Measurements from ENCODE around the gene PHACTR3. TPM values are rescaled to one million over a fixed set of nuclear protein-coding genes. Genes with fewer than 3 reads are reported as not detected.

PHACTR3 gene
- polyA plus RNA-seq, 2 of the 4 experiments (the other 2 are of a cell fraction), result not detected

DNA sequence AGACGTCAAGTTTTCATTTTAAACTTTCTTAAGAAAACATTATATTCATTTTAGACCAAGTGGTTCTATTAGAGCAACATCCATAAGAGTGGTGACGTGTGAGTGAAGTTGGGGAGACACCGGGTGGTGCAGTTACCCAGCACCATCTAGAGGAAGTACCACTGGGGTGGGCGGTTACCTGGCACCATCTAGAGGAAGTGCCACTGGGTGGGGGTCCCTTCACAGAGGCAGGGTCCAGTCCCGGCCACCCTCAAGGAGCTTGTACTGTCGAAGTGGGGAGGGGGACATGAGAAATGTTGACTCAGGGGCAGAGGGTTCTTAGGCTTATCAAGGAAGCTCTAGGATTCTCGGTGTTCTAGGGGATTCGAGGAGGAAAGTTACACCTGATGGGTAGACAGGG, 26.2 kb downstream of the PHACTR3 start:
- H3K4me1 ChIP-seq, result no peaks in the 10 kb centered on the region
- H3K4me3 ChIP-seq, result no peak overlapping the region
- H3K4me2 ChIP-seq, result no peak overlapping the region
- DNase-seq (ENCODE audit: low read depth in 1 of 2, low spot score in 1 of 2), result no peak
- POLR2A ChIA-PET, result no interaction called here
- no peak overlapping the region for H3K27ac ChIP-seq
- 4% methylated on average over 8 of the region's 8 CpGs for WGBS (ENCODE audit: missing lambda C conversion rate)
- no peaks in the 10 kb centered on the region for H3K9me3 ChIP-seq
- no peak for ATAC-seq
- FAIRE-seq, result no peak
- TF ChIP-seq MAZ (IDR thresholded peaks at IDR 0.05; ENCODE audit: borderline replicate concordance, low read depth, low read length) (no peak), SMC3 (IDR thresholded peaks at IDR 0.05) (no peak), HMGXB4 (CRISPR knock-in tag; IDR thresholded peaks at IDR 0.05; ENCODE audit: borderline replicate concordance) (no peak), NPAS2 (CRISPR knock-in tag; IDR thresholded peaks at IDR 0.05; ENCODE audit: borderline replicate concordance) (no peak), CBX8 (IDR thresholded peaks at IDR 0.05) (no peak), NR3C1 (IDR thresholded peaks at IDR 0.05) (no peak), PHF8 (IDR thresholded peaks at IDR 0.05; ENCODE audit: borderline replicate concordance, low read depth) (no peak), HOXB5 (CRISPR knock-in tag; IDR thresholded peaks at IDR 0.05) (no peak), TP53 (CRISPR knock-in tag; IDR thresholded peaks at IDR 0.05) (no peak), HOXB13 (CRISPR knock-in tag; IDR thresholded peaks at IDR 0.05; ENCODE audit: low read depth) (no peak), ZSCAN20 (CRISPR knock-in tag; IDR thresholded peaks at IDR 0.05) (no peak)
- TF ChIP-seq, protein P1, sequence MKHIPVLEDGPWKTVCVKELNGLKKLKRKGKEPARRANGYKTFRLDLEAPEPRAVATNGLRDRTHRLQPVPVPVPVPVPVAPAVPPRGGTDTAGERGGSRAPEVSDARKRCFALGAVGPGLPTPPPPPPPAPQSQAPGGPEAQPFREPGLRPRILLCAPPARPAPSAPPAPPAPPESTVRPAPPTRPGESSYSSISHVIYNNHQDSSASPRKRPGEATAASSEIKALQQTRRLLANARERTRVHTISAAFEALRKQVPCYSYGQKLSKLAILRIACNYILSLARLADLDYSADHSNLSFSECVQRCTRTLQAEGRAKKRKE (CRISPR knock-in tag; IDR thresholded peaks at IDR 0.05; ENCODE audit: low read depth), result no peak
- CTCF ChIA-PET, result no interaction called here

- CTCF ChIA-PET, result interaction anchor here (0.6 to 1.0 kb wide), 3 partner anchors 60 to 117 kb away, joined by 3 read pairs; no protein-coding TSS in a partner anchor
Measured at GRCh38 chr20:59631751-59632540, 27.6 kb downstream of the PHACTR3 start.

More at GRCh38 chr20:59631751-59632540, 27.6 kb downstream of the PHACTR3 start:
- H3K27ac ChIP-seq, result no peak overlapping the region
- H3K4me1 ChIP-seq, result no peaks in the 10 kb centered on the region
- no peak for DNase-seq (ENCODE audit: low read depth in 1 of 2, low spot score in 1 of 2)
- H3K4me3 ChIP-seq, result no peak overlapping the region
- POLR2A ChIA-PET, result no interaction called here
- no peak for ATAC-seq
- H3K4me2 ChIP-seq, result no peak overlapping the region
- no peaks in the 10 kb centered on the region for H3K9me3 ChIP-seq
- no peak for FAIRE-seq
- WGBS (ENCODE audit: missing lambda C conversion rate), result 57% methylated on average over 7 of the region's 14 CpGs
- TF ChIP-seq SREBF2 (IDR thresholded peaks at IDR 0.05) (no peak), MYC (IDR thresholded peaks at IDR 0.05; ENCODE audit: borderline replicate concordance, low read length) (no peak), JUN (IDR thresholded peaks at IDR 0.05) (no peak), HOXA7 (CRISPR knock-in tag; IDR thresholded peaks at IDR 0.05) (no peak), RARB (CRISPR knock-in tag; IDR thresholded peaks at IDR 0.05) (no peak), FOSB (CRISPR knock-in tag; IDR thresholded peaks at IDR 0.05) (no peak), HOXB13 (CRISPR knock-in tag; IDR thresholded peaks at IDR 0.05; ENCODE audit: low read depth) (no peak), PBX3 (IDR thresholded peaks at IDR 0.05) (no peak), HEYL (CRISPR knock-in tag; IDR thresholded peaks at IDR 0.05) (no peak), FOXS1 (CRISPR knock-in tag; IDR thresholded peaks at IDR 0.05) (no peak), RFX5 (IDR thresholded peaks at IDR 0.05) (no peak), EP300 (IDR thresholded peaks at IDR 0.05) (no peak), BHLHE40 (IDR thresholded peaks at IDR 0.05; ENCODE audit: low read depth, low read length) (no peak), FOSL2 (IDR thresholded peaks at IDR 0.05) (no peak), FOSL2 (CRISPR knock-in tag; IDR thresholded peaks at IDR 0.05) (no peak), KDM5A (IDR thresholded peaks at IDR 0.05) (no peak), MAZ (IDR thresholded peaks at IDR 0.05; ENCODE audit: borderline replicate concordance, low read depth, low read length) (no peak), HMGXB4 (CRISPR knock-in tag; IDR thresholded peaks at IDR 0.05; ENCODE audit: borderline replicate concordance) (no peak)

All from A549 (cell line).